AG04450 (cell line): ENCODE measurements around the gene HOXA5. TPM values are rescaled to one million over a fixed set of nuclear protein-coding genes. Genes with fewer than 3 reads are reported as not detected.
A peak's percentile ranks its signal among the peaks of the same experiment; 100 is the strongest.

ENCODE experiments used
- CTCF ChIA-PET: fragments of 300-600, 350-600 bp; formaldehyde crosslinking; extraction: SDS; loops from one replicate; lab custom pipeline; 2022; ENCODE audit warnings: antibody characterized with exemption, inconsistent platforms; lab: Charles Lee
- POLR2A ChIA-PET: fragments of 350-600 bp; formaldehyde crosslinking; extraction: SDS; loops from one replicate; lab custom pipeline; 2021; ENCODE audit warnings: antibody characterized with exemption, inconsistent platforms; lab: Yijun Ruan, JAX
- DNase-seq: peaks from one replicate; pipeline ENCODE4 v3.0.0-alpha.2; 2011; ENCODE audit warnings: low read depth, low spot score
- H3K27ac ChIP-seq: one replicate; pipeline ENCODE4 v1.5.1; 2012; ENCODE audit warnings: low read depth, low read length, control low read depth
- H3K27me3 ChIP-seq: one replicate; pipeline ENCODE4 v1.6.0; 2012; ENCODE audit warnings: low read length; ENCODE audit not compliant: control insufficient read depth, insufficient read depth
- H3K4me3 ChIP-seq: 2 replicates; pipeline ENCODE4 v1.5.1; 2011; ENCODE audit warnings: mild to moderate bottlenecking, low read depth, low read length, control low read depth
- H3K9me3 ChIP-seq: 2 replicates; pipeline ENCODE4 v1.5.1; 2012; ENCODE audit warnings: low read length; ENCODE audit not compliant: control insufficient read depth, insufficient read depth
- polyA plus RNA-seq: library from polyadenylated mRNA; depleted of rRNA; stranded (reverse); fragments of >200 nt; gene quantifications from 2 replicates; pipeline ENCODE4 v1.2.3, GENCODE V29; 2011
- TF ChIP-seq, protein P1 (sequence below): IDR thresholded peaks from 2 replicates; pipeline ENCODE4 v1.5.1; 2011; ENCODE audit warnings: low read depth, low read length, control low read depth, inconsistent platforms

HOXA5 gene
- polyA plus RNA-seq, 1 experiment: 51.0 TPM

- Histone ChIP-seq H3K9me3 (no peaks in the 10 kb centered on the region), H3K27me3 (no peaks in the 10 kb centered on the region), H3K27ac (peak overlapping the region; percentile 98), H3K4me3 (peak overlapping the region; percentile 84)
- TF ChIP-seq, protein P1, sequence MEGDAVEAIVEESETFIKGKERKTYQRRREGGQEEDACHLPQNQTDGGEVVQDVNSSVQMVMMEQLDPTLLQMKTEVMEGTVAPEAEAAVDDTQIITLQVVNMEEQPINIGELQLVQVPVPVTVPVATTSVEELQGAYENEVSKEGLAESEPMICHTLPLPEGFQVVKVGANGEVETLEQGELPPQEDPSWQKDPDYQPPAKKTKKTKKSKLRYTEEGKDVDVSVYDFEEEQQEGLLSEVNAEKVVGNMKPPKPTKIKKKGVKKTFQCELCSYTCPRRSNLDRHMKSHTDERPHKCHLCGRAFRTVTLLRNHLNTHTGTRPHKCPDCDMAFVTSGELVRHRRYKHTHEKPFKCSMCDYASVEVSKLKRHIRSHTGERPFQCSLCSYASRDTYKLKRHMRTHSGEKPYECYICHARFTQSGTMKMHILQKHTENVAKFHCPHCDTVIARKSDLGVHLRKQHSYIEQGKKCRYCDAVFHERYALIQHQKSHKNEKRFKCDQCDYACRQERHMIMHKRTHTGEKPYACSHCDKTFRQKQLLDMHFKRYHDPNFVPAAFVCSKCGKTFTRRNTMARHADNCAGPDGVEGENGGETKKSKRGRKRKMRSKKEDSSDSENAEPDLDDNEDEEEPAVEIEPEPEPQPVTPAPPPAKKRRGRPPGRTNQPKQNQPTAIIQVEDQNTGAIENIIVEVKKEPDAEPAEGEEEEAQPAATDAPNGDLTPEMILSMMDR: no peak
- ChIA-PET POLR2A (interaction anchor here (0.5 to 1.9 kb wide), 11 partner anchors 9 to 916 kb away, joined by 3 to 11 read pairs (median 3); partner anchors contain the start of genes HOXA4 and HOXA5), CTCF (interaction anchor here (1.1 to 1.7 kb wide), 6 partner anchors 10 to 283 kb away, joined by 3 to 4 read pairs (median 4); no protein-coding TSS in a partner anchor)
- no peak for DNase-seq
Observed at GRCh38 chr7:27113991-27114769, 29.3 kb downstream of the HOXA5 start.

GRCh38 chr7:27112955-27113949 lies 30.2 kb downstream of the HOXA5 start:
- CTCF ChIA-PET: interaction anchor here (0.6 to 1.0 kb wide), 4 partner anchors 28 to 435 kb away, joined by 3 to 8 read pairs (median 4); partner anchors contain the start of gene HOXA5

DNA sequence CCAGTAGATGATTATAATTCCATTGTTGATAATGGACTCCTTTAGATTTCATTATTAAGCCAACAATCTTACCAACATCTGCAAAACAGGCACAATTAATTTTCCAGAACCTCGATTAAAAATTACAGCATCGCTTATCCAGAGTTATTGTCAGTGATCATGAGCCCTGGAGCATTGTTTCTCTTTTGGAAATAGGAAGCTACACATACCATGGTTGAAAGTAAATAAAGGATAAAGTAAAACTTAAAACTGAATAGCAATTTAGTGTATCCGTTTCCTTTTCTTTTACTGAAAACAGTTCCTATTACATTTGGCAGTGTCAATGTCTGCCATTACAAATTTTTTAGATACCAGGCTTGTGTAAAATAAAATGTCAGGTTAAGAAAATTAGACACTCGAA lies 31.1 kb downstream of the HOXA5 start:
- POLR2A ChIA-PET: interaction anchor here (0.7 to 1.5 kb wide), 4 partner anchors 11 to 40 kb away, joined by 3 to 6 read pairs (median 3); partner anchors contain the start of gene HOXA3
- TF ChIP-seq, protein P1: no peak
- H3K27me3 ChIP-seq: no peaks in the 10 kb centered on the region
- no peaks in the 10 kb centered on the region for H3K9me3 ChIP-seq
- peak overlapping the region; percentile 84 for H3K4me3 ChIP-seq
- no peak for DNase-seq
- no peak overlapping the region for H3K27ac ChIP-seq
- CTCF ChIA-PET: interaction anchor here (0.6 to 1.0 kb wide), 4 partner anchors 29 to 434 kb away, joined by 3 to 8 read pairs (median 4); partner anchors contain the start of gene HOXA5

More at GRCh38 chr7:27112955-27113949, 30.2 kb downstream of the HOXA5 start:
- Histone ChIP-seq H3K27me3 (no peaks in the 10 kb centered on the region), H3K27ac (peak overlapping the region; percentile 98), H3K4me3 (peak overlapping the region; percentile 84), H3K9me3 (no peaks in the 10 kb centered on the region)
- POLR2A ChIA-PET: interaction anchor here (0.6 to 1.8 kb wide), 10 partner anchors 8 to 39 kb away, joined by 3 to 9 read pairs (median 3); partner anchors contain the start of genes HOXA3, HOXA4 and HOXA5
- TF ChIP-seq, protein P1: no peak
- DNase-seq: peak; percentile 82

- Histone ChIP-seq H3K9me3 (no peaks in the 10 kb centered on the region), H3K27ac (peak overlapping the region; percentile 95), H3K27me3 (no peaks in the 10 kb centered on the region), H3K4me3 (peak overlapping the region; percentile 84)
- TF ChIP-seq, protein P1: no peak
- CTCF ChIA-PET: no interaction called here
- POLR2A ChIA-PET: interaction anchor here (1.5 kb wide), 1 partner anchor 15 kb away, joined by 3 read pairs; no protein-coding TSS in a partner anchor
- no peak for DNase-seq
Observed at GRCh38 chr7:27111751-27112277, 31.7 kb downstream of the HOXA5 start.
